Ishikawa (cell line): ENCODE data around the gene MECR.

ENCODE experiments used
- EP300 ChIP-seq: IDR thresholded peaks from 2 replicates; pipeline ENCODE4 v1.6.1; 2012; ENCODE audit warnings: borderline replicate concordance
- NFIC ChIP-seq: IDR thresholded peaks from 2 replicates; pipeline ENCODE4 v1.6.1; 2012
- TAF1 ChIP-seq: IDR thresholded peaks from 2 replicates; pipeline ENCODE4 v1.6.1; 2012; ENCODE audit warnings: low read depth, mild to moderate bottlenecking
- TEAD4 ChIP-seq: IDR thresholded peaks from 2 replicates; pipeline ENCODE4 v1.6.1; 2012
- YY1 ChIP-seq: IDR thresholded peaks from 2 replicates; pipeline ENCODE4 v1.6.1; 2012; ENCODE audit warnings: low read depth
- ZBTB7A ChIP-seq: IDR thresholded peaks from 2 replicates; pipeline ENCODE4 v1.6.1; 2012; ENCODE audit warnings: low read depth
- TF ChIP-seq, protein P1 (sequence below): IDR thresholded peaks from 2 replicates; pipeline ENCODE4 v1.6.1; 2012; ENCODE audit warnings: low read depth, mild to moderate bottlenecking

DNA sequence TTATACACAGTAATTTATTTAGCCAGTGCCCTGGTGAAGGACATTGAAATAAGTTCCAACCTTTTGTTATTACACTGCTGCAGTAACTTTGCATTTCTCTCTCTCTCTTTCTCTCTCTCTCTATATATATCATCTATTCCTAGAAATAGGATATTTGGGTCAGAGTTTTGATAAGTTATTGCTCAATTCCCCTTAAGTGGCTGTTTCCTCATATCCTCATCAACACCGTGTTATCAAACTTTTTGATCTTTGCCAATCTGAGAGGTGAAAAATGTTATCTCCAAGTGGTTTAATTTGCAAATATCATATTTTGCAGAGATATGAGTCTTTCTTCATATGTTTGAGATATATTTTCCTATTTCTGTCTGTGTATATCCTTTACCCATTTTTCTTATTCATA, 47.4 kb downstream of the MECR start:
- TF ChIP-seq, protein P1, sequence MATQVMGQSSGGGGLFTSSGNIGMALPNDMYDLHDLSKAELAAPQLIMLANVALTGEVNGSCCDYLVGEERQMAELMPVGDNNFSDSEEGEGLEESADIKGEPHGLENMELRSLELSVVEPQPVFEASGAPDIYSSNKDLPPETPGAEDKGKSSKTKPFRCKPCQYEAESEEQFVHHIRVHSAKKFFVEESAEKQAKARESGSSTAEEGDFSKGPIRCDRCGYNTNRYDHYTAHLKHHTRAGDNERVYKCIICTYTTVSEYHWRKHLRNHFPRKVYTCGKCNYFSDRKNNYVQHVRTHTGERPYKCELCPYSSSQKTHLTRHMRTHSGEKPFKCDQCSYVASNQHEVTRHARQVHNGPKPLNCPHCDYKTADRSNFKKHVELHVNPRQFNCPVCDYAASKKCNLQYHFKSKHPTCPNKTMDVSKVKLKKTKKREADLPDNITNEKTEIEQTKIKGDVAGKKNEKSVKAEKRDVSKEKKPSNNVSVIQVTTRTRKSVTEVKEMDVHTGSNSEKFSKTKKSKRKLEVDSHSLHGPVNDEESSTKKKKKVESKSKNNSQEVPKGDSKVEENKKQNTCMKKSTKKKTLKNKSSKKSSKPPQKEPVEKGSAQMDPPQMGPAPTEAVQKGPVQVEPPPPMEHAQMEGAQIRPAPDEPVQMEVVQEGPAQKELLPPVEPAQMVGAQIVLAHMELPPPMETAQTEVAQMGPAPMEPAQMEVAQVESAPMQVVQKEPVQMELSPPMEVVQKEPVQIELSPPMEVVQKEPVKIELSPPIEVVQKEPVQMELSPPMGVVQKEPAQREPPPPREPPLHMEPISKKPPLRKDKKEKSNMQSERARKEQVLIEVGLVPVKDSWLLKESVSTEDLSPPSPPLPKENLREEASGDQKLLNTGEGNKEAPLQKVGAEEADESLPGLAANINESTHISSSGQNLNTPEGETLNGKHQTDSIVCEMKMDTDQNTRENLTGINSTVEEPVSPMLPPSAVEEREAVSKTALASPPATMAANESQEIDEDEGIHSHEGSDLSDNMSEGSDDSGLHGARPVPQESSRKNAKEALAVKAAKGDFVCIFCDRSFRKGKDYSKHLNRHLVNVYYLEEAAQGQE, result no peak
- no peak for TF ChIP-seq EP300
- no peak for TF ChIP-seq ZBTB7A
- TF ChIP-seq NFIC, result no peak
- TF ChIP-seq TAF1, result no peak
- TF ChIP-seq TEAD4, result no peak
- TF ChIP-seq YY1, result no peak
